HG02759 (cell line): ENCODE results near the gene EMP1.
A peak's percentile ranks its signal among the peaks of the same experiment; 100 is the strongest.

Experiments used
- ATAC-seq: cut with Tn5 transposase; IDR thresholded peaks from one replicate; pipeline ENCODE4 v1.9.1; 2021; ENCODE audit warnings: mild to moderate bottlenecking, moderate library complexity; ENCODE audit not compliant: unreplicated experiment

The EMP1 gene

GRCh38 chr12:13196130-13196921, at the start of gene EMP1:
Gene EMP1 (plus strand): TSS chr12:13196726. CDS start chr12:13211511, 14,785 bp downstream.
- ATAC-seq, result peak; percentile 93

GRCh38 chr12:13147688-13148484, 48.6 kb upstream of the EMP1 start:
- no peak for ATAC-seq

GRCh38 chr12:13148485-13148847, 48.1 kb upstream of the EMP1 start:
- ATAC-seq, result no peak

GRCh38 chr12:13149411-13149810, 47.1 kb upstream of the EMP1 start:
- ATAC-seq, result no peak

- ATAC-seq, result no peak
These were observed 44.2 kb upstream of the EMP1 start for GRCh38 chr12:13152281-13152680.

- no peak for ATAC-seq
These were observed 43.8 kb upstream of the EMP1 start for GRCh38 chr12:13152756-13153155.

- no peak for ATAC-seq
These were observed 43.3 kb upstream of the EMP1 start for GRCh38 chr12:13153180-13153579.

GRCh38 chr12:13154027-13154538, 42.4 kb upstream of the EMP1 start:
- ATAC-seq, result no peak

GRCh38 chr12:13154831-13155230, 41.7 kb upstream of the EMP1 start:
- no peak for ATAC-seq

- no peak for ATAC-seq
These were observed 40.2 kb upstream of the EMP1 start for GRCh38 chr12:13156277-13156676.

GRCh38 chr12:13161172-13161571, 35.4 kb upstream of the EMP1 start:
- ATAC-seq, result no peak

- no peak for ATAC-seq
These were observed 33.6 kb upstream of the EMP1 start for GRCh38 chr12:13162904-13163303.

- ATAC-seq, result no peak
These were observed 32.5 kb upstream of the EMP1 start for GRCh38 chr12:13163868-13164635.

- ATAC-seq, result peak; percentile 13
These were observed 31.5 kb upstream of the EMP1 start for GRCh38 chr12:13164921-13165616.

GRCh38 chr12:13165617-13166041, 30.9 kb upstream of the EMP1 start:
- ATAC-seq, result peak; percentile 91

GRCh38 chr12:13167226-13167625, 29.3 kb upstream of the EMP1 start:
- no peak for ATAC-seq

GRCh38 chr12:13167906-13168305, 28.6 kb upstream of the EMP1 start:
- ATAC-seq, result no peak

GRCh38 chr12:13169272-13169671, 27.3 kb upstream of the EMP1 start:
- ATAC-seq, result no peak

- ATAC-seq, result no peak
These were observed 25.5 kb upstream of the EMP1 start for GRCh38 chr12:13170892-13171490.
